ENCODE measurements around the gene MPZL1.

GRCh38 chr1:167676916-167677848, 44.6 kb upstream of the MPZL1 start:
- TF ChIP-seq EP300 (IDR thresholded peaks at IDR 0.05) (no peak), POLR2A (IDR thresholded peaks at IDR 0.05) (no peak), CTCF (IDR thresholded peaks at IDR 0.05) (no peak), POLR2AphosphoS5 (IDR thresholded peaks at IDR 0.05) (no peak)
